ENCODE results near the gene OR10C1. TPM values are rescaled to one million over a fixed set of nuclear protein-coding genes. Genes with fewer than 3 reads are reported as not detected.

The OR10C1 gene
- total RNA-seq, 1 donor from 2014 or later = not detected

DNA sequence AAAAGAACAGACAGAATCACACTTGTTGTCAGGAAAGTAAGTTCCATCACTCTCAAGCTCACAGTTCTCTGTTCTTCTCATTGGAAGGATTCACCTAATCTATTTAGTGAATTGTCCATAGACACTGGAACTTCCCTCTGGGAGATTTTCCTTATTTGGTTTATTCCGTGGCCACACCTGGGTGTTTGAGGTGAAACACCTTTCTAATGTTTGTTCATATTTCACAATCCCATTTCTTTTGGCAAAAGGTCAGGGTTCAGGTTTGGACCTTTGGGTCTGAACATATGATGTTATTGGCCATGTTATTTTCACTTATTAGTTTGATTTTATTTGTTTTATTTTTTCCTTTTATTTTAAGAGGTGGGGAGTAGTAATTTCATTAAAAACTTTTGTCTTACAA, 44.6 kb downstream of the OR10C1 start:
- TF ChIP-seq, protein P1, sequence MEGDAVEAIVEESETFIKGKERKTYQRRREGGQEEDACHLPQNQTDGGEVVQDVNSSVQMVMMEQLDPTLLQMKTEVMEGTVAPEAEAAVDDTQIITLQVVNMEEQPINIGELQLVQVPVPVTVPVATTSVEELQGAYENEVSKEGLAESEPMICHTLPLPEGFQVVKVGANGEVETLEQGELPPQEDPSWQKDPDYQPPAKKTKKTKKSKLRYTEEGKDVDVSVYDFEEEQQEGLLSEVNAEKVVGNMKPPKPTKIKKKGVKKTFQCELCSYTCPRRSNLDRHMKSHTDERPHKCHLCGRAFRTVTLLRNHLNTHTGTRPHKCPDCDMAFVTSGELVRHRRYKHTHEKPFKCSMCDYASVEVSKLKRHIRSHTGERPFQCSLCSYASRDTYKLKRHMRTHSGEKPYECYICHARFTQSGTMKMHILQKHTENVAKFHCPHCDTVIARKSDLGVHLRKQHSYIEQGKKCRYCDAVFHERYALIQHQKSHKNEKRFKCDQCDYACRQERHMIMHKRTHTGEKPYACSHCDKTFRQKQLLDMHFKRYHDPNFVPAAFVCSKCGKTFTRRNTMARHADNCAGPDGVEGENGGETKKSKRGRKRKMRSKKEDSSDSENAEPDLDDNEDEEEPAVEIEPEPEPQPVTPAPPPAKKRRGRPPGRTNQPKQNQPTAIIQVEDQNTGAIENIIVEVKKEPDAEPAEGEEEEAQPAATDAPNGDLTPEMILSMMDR (IDR thresholded peaks at IDR 0.05; ENCODE audit: borderline replicate concordance) = no peak
- Histone ChIP-seq H3K4me3 (no peak overlapping the region), H3K27me3 (ENCODE audit: low read depth) (peaks cover 25% of the 10 kb centered on the region), H3K4me1 (no peaks in the 10 kb centered on the region), H3K9me3 (replicated peaks) (peaks cover 11% of the 10 kb centered on the region), H3K27ac (replicated peaks) (no peak overlapping the region), H3K36me3 (no peaks in the 10 kb centered on the region)
- DNase-seq = no peak
- intact Hi-C loops (cut with micrococcal nuclease) = no loop called here

DNA sequence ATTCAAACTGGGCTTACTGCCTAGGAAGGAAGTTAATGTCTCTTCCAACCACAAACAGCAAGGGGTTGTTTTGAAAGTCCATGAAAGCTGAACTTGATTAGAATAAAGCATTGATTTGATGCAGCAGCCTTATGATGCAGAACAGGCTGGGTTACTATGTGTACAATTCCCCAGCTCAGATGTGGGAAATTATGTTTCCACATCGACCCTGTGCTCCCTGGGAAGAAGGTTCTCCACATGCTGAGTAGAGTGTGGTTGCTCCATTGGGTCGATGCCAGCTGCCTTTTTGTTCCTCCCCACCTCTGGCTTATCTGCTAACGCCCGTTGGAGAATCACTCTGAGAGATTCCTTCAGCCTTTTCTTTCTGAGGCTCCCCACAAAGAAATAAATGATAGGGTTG, 47.5 kb downstream of the OR10C1 start:
- no peak overlapping the region for H3K4me3 ChIP-seq
- peaks cover 25% of the 10 kb centered on the region for H3K27me3 ChIP-seq (ENCODE audit: low read depth)
- TF ChIP-seq, protein P1 (IDR thresholded peaks at IDR 0.05; ENCODE audit: borderline replicate concordance) = no peak
- no peaks in the 10 kb centered on the region for H3K36me3 ChIP-seq
- no peak for DNase-seq
- H3K9me3 ChIP-seq (replicated peaks) = peaks cover 8% of the 10 kb centered on the region
- no peak overlapping the region for H3K27ac ChIP-seq (replicated peaks)
- intact Hi-C loops (cut with micrococcal nuclease) = no loop called here
- no peaks in the 10 kb centered on the region for H3K4me1 ChIP-seq

DNA sequence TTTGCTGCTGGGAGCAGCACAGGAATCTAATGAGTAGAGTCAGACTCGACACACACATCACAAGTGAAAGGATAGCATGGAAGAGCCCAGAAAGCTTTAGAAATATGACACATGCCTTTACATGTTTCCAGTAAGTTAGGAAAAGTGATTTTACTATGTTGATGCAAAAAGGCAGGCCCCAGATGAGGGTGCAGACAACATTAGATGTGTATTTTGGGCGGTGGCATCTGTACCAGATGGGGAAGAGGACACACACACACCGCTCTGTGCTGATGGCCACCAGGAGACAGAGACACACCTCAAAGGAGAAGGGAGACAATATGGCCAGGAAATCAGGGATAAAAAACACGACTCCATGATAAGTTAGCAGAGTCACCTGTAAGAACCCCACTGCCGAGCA, 48.0 kb downstream of the OR10C1 start:
- intact Hi-C loops (cut with micrococcal nuclease) = no loop called here
- H3K27me3 ChIP-seq (ENCODE audit: low read depth) = peaks cover 23% of the 10 kb centered on the region
- H3K36me3 ChIP-seq = no peaks in the 10 kb centered on the region
- peaks cover 3% of the 10 kb centered on the region for H3K9me3 ChIP-seq (replicated peaks)
- TF ChIP-seq, protein P1 (IDR thresholded peaks at IDR 0.05; ENCODE audit: borderline replicate concordance) = no peak
- H3K4me3 ChIP-seq = no peak overlapping the region
- DNase-seq = no peak
- no peak overlapping the region for H3K27ac ChIP-seq (replicated peaks)
- H3K4me1 ChIP-seq = no peaks in the 10 kb centered on the region

DNA sequence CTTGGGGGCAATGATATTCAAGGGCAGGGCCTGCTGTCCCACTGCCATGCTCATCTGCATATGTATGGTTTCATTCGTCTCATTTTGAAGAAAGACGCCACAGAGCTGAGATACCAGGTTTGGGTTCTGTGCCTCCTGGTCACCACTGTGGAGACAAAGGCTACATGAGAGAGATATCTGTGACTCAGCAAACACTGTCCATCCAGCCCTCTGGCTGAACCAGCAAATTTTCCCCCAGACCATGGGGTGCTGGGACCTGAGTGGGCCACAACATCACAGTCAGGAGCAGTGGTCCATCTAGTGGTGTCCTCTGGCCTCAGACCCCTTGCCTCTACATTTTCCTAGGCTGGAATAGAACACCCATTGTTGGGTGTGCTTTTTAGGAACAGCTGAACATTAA, 48.6 kb downstream of the OR10C1 start, which contains the start of gene MAS1L:
Gene MAS1L (minus strand): TSS at position 297 of the 400 bp plus-strand sequence. CDS start 54 bp downstream, at position 243.
- TF ChIP-seq, protein P1 (IDR thresholded peaks at IDR 0.05; ENCODE audit: borderline replicate concordance) = no peak
- intact Hi-C loops (cut with micrococcal nuclease) = no loop called here
- DNase-seq = no peak
- no peak within 1 kb of the TSS for H3K27ac ChIP-seq (replicated peaks)
- H3K4me1 ChIP-seq = no peaks in the 10 kb centered on the region
- H3K4me3 ChIP-seq = no peak within 1 kb of the TSS
- H3K9me3 ChIP-seq (replicated peaks) = no peaks in the 10 kb centered on the region
- peaks cover 18% of the 10 kb centered on the region for H3K27me3 ChIP-seq (ENCODE audit: low read depth)
- H3K36me3 ChIP-seq = no peaks in the 10 kb centered on the region

DNA sequence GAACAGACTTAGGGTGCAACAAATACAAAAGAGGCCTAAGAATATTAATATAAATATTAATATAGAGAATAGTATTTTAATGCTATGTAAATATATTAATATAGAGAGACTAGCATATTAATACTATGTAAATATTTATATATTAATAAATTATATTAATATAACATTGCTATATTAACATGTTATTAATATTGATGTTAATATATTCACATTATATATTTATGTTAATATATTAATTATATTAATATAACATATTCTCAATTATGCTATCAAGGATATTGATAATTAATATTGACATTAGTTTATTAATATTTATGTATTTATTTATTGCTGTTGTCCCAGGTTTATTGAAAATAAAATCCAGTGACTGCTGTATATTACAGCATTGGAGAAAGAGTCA, 49.8 kb downstream of the OR10C1 start:
- no peak overlapping the region for H3K27ac ChIP-seq (replicated peaks)
- H3K36me3 ChIP-seq = no peaks in the 10 kb centered on the region
- intact Hi-C loops (cut with micrococcal nuclease) = no loop called here
- no peak overlapping the region for H3K4me3 ChIP-seq
- no peaks in the 10 kb centered on the region for H3K4me1 ChIP-seq
- TF ChIP-seq, protein P1 (IDR thresholded peaks at IDR 0.05; ENCODE audit: borderline replicate concordance) = no peak
- peaks cover 5% of the 10 kb centered on the region for H3K27me3 ChIP-seq (ENCODE audit: low read depth)
- H3K9me3 ChIP-seq (replicated peaks) = no peaks in the 10 kb centered on the region
- DNase-seq = no peak
